ENCODE data around the gene EDDM13. TPM values are rescaled to one million over a fixed set of nuclear protein-coding genes. Genes with fewer than 3 reads are reported as not detected.

EDDM13 gene
- total and polyA plus RNA-seq, 12 donors: 0.33 to 1.0 (median 0.58) TPM; not detected in 6

DNA sequence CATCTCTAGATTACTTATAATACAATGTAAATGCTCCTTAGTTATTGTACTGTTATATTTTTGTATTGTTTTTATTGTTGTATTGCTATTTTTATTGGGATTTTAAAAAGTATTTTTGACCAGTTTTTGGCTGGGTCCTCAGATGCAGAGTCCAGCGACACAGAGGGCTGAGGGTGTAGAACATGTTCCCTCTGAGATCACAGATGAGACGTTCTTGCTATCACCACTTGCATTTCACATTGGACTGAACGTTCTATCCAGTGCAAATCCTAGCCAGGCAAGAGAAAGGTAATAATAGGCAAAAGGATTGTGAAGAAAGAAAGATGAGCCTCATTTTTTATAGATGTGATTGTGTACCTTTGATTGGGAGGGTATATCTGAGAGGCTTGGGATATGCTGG is 27.1 kb downstream of the EDDM13 start:
- intact Hi-C loops (cut with DNase I): loop anchor here in 1 of 2 donors (10.0 kb wide), 1 partner anchor 45 kb away; no protein-coding TSS in a partner anchor
- WGBS, 4 donors: 84 to 97% (median 86%) methylated on average over 3 of the region's 3 CpGs
- peaks cover 0 to 8% of the 10 kb centered on the region in 2 donors for H3K36me3 ChIP-seq (replicated peaks in 1 of 2)
- TF ChIP-seq, protein P1, sequence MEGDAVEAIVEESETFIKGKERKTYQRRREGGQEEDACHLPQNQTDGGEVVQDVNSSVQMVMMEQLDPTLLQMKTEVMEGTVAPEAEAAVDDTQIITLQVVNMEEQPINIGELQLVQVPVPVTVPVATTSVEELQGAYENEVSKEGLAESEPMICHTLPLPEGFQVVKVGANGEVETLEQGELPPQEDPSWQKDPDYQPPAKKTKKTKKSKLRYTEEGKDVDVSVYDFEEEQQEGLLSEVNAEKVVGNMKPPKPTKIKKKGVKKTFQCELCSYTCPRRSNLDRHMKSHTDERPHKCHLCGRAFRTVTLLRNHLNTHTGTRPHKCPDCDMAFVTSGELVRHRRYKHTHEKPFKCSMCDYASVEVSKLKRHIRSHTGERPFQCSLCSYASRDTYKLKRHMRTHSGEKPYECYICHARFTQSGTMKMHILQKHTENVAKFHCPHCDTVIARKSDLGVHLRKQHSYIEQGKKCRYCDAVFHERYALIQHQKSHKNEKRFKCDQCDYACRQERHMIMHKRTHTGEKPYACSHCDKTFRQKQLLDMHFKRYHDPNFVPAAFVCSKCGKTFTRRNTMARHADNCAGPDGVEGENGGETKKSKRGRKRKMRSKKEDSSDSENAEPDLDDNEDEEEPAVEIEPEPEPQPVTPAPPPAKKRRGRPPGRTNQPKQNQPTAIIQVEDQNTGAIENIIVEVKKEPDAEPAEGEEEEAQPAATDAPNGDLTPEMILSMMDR (IDR thresholded peaks at IDR 0.05): no peak
- TF ChIP-seq POLR2A (IDR thresholded peaks at IDR 0.05): no peak
- no peak for DNase-seq
- no peak overlapping the region for H3K4me3 ChIP-seq
- no peaks in the 10 kb centered on the region for H3K27me3 ChIP-seq
- no peak overlapping the region for H3K27ac ChIP-seq
- H3K4me1 ChIP-seq (replicated peaks in 1 of 2): no peaks in the 10 kb centered on the region
- no peaks in the 10 kb centered on the region for H3K9me3 ChIP-seq (replicated peaks in 1 of 3)

DNA sequence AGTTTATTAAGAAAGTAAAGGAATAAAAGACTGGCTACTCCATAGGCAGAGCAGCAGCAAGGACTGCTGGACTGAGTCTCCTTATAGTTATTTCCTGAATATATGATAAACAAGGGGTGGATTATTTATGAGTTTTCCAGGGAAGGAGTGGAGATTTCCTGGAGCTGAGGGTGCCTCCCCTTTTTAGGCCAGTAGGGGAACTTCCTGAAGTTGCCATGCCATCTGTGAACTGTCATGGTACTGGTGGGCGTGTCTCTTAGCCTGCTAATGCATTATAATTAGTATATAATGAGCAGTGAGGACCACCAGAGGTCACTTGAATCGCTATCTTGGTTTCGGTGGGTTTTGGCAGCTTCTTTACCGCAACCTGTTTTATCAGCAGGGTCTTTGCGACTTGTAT is 28.6 kb downstream of the EDDM13 start:
- TF ChIP-seq POLR2A (IDR thresholded peaks at IDR 0.05): no peak
- TF ChIP-seq, protein P1 (IDR thresholded peaks at IDR 0.05): no peak
- intact Hi-C loops (cut with DNase I): loop anchor here in 1 of 2 donors (10.0 kb wide), 1 partner anchor 46 kb away; no protein-coding TSS in a partner anchor
- 54 to 81% (median 67%) methylated on average over 5 of the region's 5 CpGs for WGBS, 4 donors
- Histone ChIP-seq H3K4me1 (replicated peaks in 1 of 2) (no peaks in the 10 kb centered on the region), H3K27me3 (no peaks in the 10 kb centered on the region), H3K27ac (peak overlapping the region in 1 of 5 donors; percentile 21), H3K36me3 (replicated peaks in 1 of 2) (peaks cover 0 to 3% of the 10 kb centered on the region in 2 donors), H3K9me3 (replicated peaks in 1 of 3) (no peaks in the 10 kb centered on the region), H3K4me3 (no peak overlapping the region)
- no peak for DNase-seq

DNA sequence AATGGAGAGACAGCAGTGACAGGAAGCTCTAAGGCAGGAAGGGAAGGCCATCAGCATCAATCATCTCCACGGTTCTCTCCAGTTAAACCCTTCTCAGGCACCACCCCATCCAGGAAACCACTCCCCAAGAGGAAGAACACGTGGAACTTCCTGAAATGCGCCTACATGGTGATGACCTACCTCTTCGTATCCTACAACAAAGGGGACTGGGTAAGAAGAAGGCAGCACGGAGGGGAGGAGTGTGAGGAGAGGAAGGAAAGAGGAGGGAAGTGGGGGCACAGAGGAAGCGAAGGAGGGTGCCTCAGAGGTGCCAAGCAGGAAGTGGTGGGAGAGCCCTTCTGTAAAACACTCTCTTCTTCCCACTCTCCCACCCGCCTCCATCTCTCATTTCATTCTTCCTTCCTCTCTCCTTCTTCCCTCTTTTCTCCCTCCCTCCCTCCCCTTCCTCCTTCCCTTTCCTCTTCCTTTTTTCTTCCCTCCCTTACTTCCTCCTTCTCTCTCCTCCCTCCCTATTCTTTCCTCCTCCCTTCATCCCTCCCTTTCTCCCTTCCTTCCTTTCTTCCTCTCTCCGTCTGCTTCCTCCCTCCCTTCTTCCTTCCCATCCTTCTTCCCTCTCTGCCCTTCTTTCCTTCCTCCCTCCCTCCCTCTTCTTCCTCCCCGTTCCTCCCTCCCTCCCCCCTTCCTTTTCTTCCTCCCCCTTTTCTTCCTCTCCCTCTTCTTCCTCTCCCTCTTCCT is 29.5 kb downstream of the EDDM13 start:
- DNase-seq: peak in 1 of 7 donors; percentile 21
- Histone ChIP-seq H3K36me3 (replicated peaks in 1 of 2) (no peaks in the 10 kb centered on the region), H3K4me1 (replicated peaks in 1 of 2) (no peaks in the 10 kb centered on the region), H3K4me3 (no peak overlapping the region), H3K27ac (peak overlapping the region in 1 of 5 donors; percentile 21), H3K27me3 (no peaks in the 10 kb centered on the region), H3K9me3 (replicated peaks in 1 of 3) (no peaks in the 10 kb centered on the region)
- WGBS, 4 donors: 55 to 66% (median 63%) methylated on average over 9 of the region's 9 CpGs
- intact Hi-C loops (cut with DNase I): loop anchor here in 1 of 2 donors (10.0 kb wide), 1 partner anchor 47 kb away; no protein-coding TSS in a partner anchor
- TF ChIP-seq POLR2A (IDR thresholded peaks at IDR 0.05): no peak
- TF ChIP-seq, protein P1 (IDR thresholded peaks at IDR 0.05): no peak

DNA sequence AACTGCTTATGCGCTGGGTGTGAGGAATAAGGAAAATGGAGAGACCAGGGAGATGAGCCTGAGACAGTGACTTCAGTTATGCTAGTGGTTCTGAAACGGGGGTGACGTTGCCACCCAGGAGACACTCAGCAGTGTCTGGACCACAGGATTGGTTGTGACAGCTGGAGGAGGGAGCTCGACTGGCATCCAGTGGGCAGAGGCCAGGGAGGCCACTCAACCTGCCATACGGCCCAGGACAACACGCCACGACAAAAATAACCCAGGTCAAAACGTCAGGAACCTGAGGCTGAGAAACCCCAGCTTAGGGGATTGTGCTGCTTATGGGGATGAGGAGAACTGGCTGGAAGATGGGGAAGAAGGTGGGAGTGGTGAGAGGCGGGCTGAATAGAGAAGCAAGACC is 31.7 kb downstream of the EDDM13 start:
- Histone ChIP-seq H3K9me3 (replicated peaks in 1 of 3) (no peaks in the 10 kb centered on the region), H3K4me1 (replicated peaks in 1 of 2) (no peaks in the 10 kb centered on the region), H3K27ac (no peak overlapping the region), H3K4me3 (no peak overlapping the region), H3K27me3 (no peaks in the 10 kb centered on the region), H3K36me3 (replicated peaks in 1 of 2) (no peaks in the 10 kb centered on the region)
- DNase-seq: no peak
- 87 to 93% (median 91%) methylated on average over 9 of the region's 9 CpGs for WGBS, 4 donors
- TF ChIP-seq POLR2A (IDR thresholded peaks at IDR 0.05): no peak
- TF ChIP-seq, protein P1 (IDR thresholded peaks at IDR 0.05): no peak
- intact Hi-C loops (cut with DNase I): loop anchor here in 1 of 2 donors (10.0 kb wide), 1 partner anchor 49 kb away; no protein-coding TSS in a partner anchor

Data from adrenal gland (tissue), 12 donors.